ENCODE data around the gene KLF15. TPM values are rescaled to one million over a fixed set of nuclear protein-coding genes. Genes with fewer than 3 reads are reported as not detected.
"Not testable (repeated sequence)": the region's sequence is repeated elsewhere in the genome, so short reads cannot be mapped to it uniquely, and the experiment has no call there.

Gene KLF15
- total and polyA plus RNA-seq, 2 of the 4 experiments (the other 2 are of a cell fraction): 0.18 to 0.24 TPM

DNA sequence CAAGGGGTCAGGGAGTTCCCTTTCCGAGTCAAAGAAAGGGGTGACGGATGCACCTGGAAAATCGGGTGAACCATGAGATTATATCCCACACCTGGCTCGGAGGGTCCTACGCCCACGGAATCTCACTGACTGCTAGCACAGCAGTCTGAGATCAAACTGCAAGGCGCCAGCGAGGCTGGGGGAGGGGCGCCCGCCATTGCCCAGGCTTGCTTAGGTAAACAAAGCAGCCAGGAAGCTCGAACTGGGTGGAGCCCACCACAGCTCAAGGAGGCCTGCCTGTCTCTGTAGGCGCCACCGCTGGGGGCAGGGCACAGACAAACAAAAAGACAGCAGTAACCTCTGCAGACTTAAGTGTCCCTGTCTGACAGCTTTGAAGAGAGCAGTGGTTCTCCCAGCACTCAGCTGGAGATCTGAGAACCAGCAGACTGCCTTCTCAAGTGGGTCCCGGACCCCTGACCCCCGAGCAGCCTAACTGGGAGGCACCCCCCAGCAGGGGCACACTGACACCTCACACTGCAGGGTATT lies 25.3 kb downstream of the KLF15 start:
- H4K8ac ChIP-seq (ENCODE audit: low read depth in 2 of 2, low read length in 2 of 2); H4K91ac ChIP-seq (ENCODE audit: insufficient read depth, low read depth, low read length); H2AK9ac ChIP-seq (replicated peaks; ENCODE audit: low read depth, low read length, poor library complexity); H4K5ac ChIP-seq (ENCODE audit: low read depth, low read length); H3K4ac ChIP-seq (ENCODE audit: low read depth, low read length); H3K79me1 ChIP-seq (ENCODE audit: low read depth in 1 of 2, low read length in 2 of 2); H2AK5ac ChIP-seq (ENCODE audit: low read depth, low read length); H3K9ac ChIP-seq (ENCODE audit: low read depth, low read length); H3K27ac ChIP-seq (ENCODE audit: insufficient read depth, low read length); DNase-seq; H3K4me1 ChIP-seq (ENCODE audit: control insufficient read depth, insufficient read depth, low read length); H3K4me3 ChIP-seq (ENCODE audit: insufficient read depth, low read depth, low read length); H2BK120ac ChIP-seq (ENCODE audit: low read depth, low read length); H2BK5ac ChIP-seq (ENCODE audit: low read depth, low read length, poor library complexity, severe bottlenecking); H3K36me3 ChIP-seq (ENCODE audit: control insufficient read depth, insufficient read depth, low read length); H2BK20ac ChIP-seq (ENCODE audit: low read depth, low read length); ATAC-seq (ENCODE audit: low read depth); dilution Hi-C loops (cut with HindIII; ENCODE audit: low sequenced_read_pairs, unreplicated experiment); POLR2A ChIA-PET (ENCODE audit: unreplicated experiment); intact Hi-C loops (cut with micrococcal nuclease); CTCF ChIA-PET; H3K56ac ChIP-seq (ENCODE audit: extremely low read depth, insufficient read depth, low read length); BruUV-seq (replicated peaks); H3K27me3 ChIP-seq (ENCODE audit: control insufficient read depth, insufficient read depth, low read length); H3K14ac ChIP-seq (replicated peaks; ENCODE audit: low read depth, low read length); H4K20me1 ChIP-seq (ENCODE audit: insufficient read depth, low read length); in situ Hi-C loops (cut with MboI; ENCODE audit: low sequenced_read_pairs); H3K23ac ChIP-seq (ENCODE audit: low read depth, low read length); H2AFZ ChIP-seq (replicated peaks; ENCODE audit: low read length, poor library complexity); H3K18ac ChIP-seq (ENCODE audit: low read depth, low read length); H3K4me2 ChIP-seq (ENCODE audit: low read depth, low read length); H3K9me1 ChIP-seq (ENCODE audit: insufficient read depth, low read length); H2BK15ac ChIP-seq (ENCODE audit: low read depth, low read length): not testable (repeated sequence)
- WGBS, 2 experiments (ENCODE audit: extremely low coverage in 2 of 2, insufficient read length in 1 of 2): 60% methylated on average over 1 of the region's 15 CpGs; no CpG with 5 or more reads in 1 of the 2 experiments
- peaks cover 12% of the 10 kb centered on the region for H3K9me3 ChIP-seq (ENCODE audit: control insufficient read depth, insufficient read depth, low read length)
